GM23338 (cell line): ENCODE data around the gene PDCD11.

Experiments used
- CREB1 ChIP-seq: fragments of 250-450 bp; sonication (Bioruptor Pico); IDR thresholded peaks from 2 replicates; pipeline ENCODE4 v1.5.0; 2020; ENCODE audit warnings: low read depth, mild to moderate bottlenecking, moderate library complexity
- CTCF ChIP-seq, 2 experiments: fragments of 200-600 bp in 1 of 2; sonication (generic) in 1 of 2; conservative IDR thresholded peaks; 2 replicates each; pipeline versions ENCODE4 v1.5.1 to v1.6.1; 2016 to 2017; ENCODE audit warnings: antibody characterized with exemption in 2 of 2, low read depth in 2 of 2, mild to moderate bottlenecking in 2 of 2, moderate library complexity in 1 of 2
- EZH2 ChIP-seq: fragments of 200-600 bp; sonication (generic); IDR thresholded peaks from one replicate; pipeline ENCODE4 v1.8.0; 2017; ENCODE audit warnings: antibody characterized with exemption, mild to moderate bottlenecking, low read depth; ENCODE audit not compliant: unreplicated experiment
- EZH2phosphoT487 ChIP-seq: fragments of 200-600 bp; sonication (generic); IDR thresholded peaks from one replicate; pipeline ENCODE4 v1.8.1; 2018; ENCODE audit warnings: antibody characterized with exemption; ENCODE audit not compliant: unreplicated experiment
- JUNB ChIP-seq: IDR thresholded peaks from one replicate; pipeline ENCODE4 v1.6.1; 2016; ENCODE audit warnings: antibody characterized with exemption; ENCODE audit not compliant: unreplicated experiment
- POLR2AphosphoS5 ChIP-seq: IDR thresholded peaks from 2 replicates; pipeline ENCODE4 v1.6.1; 2016; ENCODE audit warnings: antibody characterized with exemption, low read depth
- REST ChIP-seq: IDR thresholded peaks from one replicate; pipeline ENCODE4 v1.6.1; 2018; ENCODE audit warnings: antibody characterized with exemption; ENCODE audit not compliant: unreplicated experiment
- STAT1 ChIP-seq: IDR thresholded peaks from one replicate; pipeline ENCODE4 v1.6.1; 2016; ENCODE audit warnings: antibody characterized with exemption; ENCODE audit not compliant: unreplicated experiment
- ZNF114 ChIP-seq: fragments of 250-450 bp; sonication (Bioruptor Pico); IDR thresholded peaks from 2 replicates; pipeline ENCODE4 v1.5.0; 2020; ENCODE audit warnings: mild to moderate bottlenecking, moderate library complexity

GRCh38 chr10:103367379-103367781 lies 29.0 kb upstream of the PDCD11 start:
- no peak for TF ChIP-seq EZH2
- no peak for TF ChIP-seq REST
- TF ChIP-seq EZH2phosphoT487, result no peak
- no peak for TF ChIP-seq CTCF (conservative IDR thresholded peaks at IDR 0.05; ENCODE audit: low read depth in 2 of 2)
- TF ChIP-seq ZNF114, result no peak
- no peak for TF ChIP-seq JUNB
- TF ChIP-seq STAT1, result no peak
- TF ChIP-seq POLR2AphosphoS5, result no peak
- TF ChIP-seq CREB1 (CRISPR knock-in tag), result no peak
